Osteoblast (primary cell): ENCODE measurements around the gene ANKRD33B. TPM values are rescaled to one million over a fixed set of nuclear protein-coding genes. Genes with fewer than 3 reads are reported as not detected.

Experiments
- DNase-seq: peaks from one replicate; pipeline ENCODE4 v3.0.0; 2011; ENCODE audit warnings: low spot score, mixed read lengths; ENCODE audit not compliant: insufficient read length; ENCODE audit errors: missing footprints
- H2AFZ ChIP-seq: 2 replicates; pipeline ENCODE4 v1.6.0; 2011; ENCODE audit warnings: mild to moderate bottlenecking, low read length
- H3K27ac ChIP-seq: 2 replicates; pipeline ENCODE4 v1.5.1; 2011; ENCODE audit warnings: mild to moderate bottlenecking, low read depth, low read length, moderate library complexity
- H3K27me3 ChIP-seq: 2 replicates; pipeline ENCODE4 v1.6.0; 2012; ENCODE audit warnings: mild to moderate bottlenecking, control low read depth, inconsistent platforms, low read length, moderate library complexity; ENCODE audit not compliant: insufficient read depth
- H3K36me3 ChIP-seq: 2 replicates; pipeline ENCODE4 v1.5.1; 2011; ENCODE audit warnings: mild to moderate bottlenecking, low read length, control low read depth, moderate library complexity; ENCODE audit not compliant: insufficient read depth
- H3K4me1 ChIP-seq: 2 replicates; pipeline ENCODE4 v1.5.1; 2011; ENCODE audit warnings: mild to moderate bottlenecking, low read length, control low read depth, moderate library complexity; ENCODE audit not compliant: insufficient read depth
- H3K4me2 ChIP-seq: 2 replicates; pipeline ENCODE4 v1.6.0; 2011; ENCODE audit warnings: mild to moderate bottlenecking, low read length; ENCODE audit not compliant: insufficient read depth
- H3K4me3 ChIP-seq: fragments of 200-600 bp; sonication (generic); 3 replicates; pipeline ENCODE4 v1.5.1; 2012; ENCODE audit warnings: mild to moderate bottlenecking, low read length, inconsistent platforms; ENCODE audit not compliant: insufficient read depth
- H3K79me2 ChIP-seq: 2 replicates; pipeline ENCODE4 v1.6.0; 2012; ENCODE audit warnings: mild to moderate bottlenecking, low read length, control low read depth, inconsistent platforms; ENCODE audit not compliant: insufficient read depth
- H3K9me3 ChIP-seq: 2 replicates; pipeline ENCODE4 v1.5.1; 2011; ENCODE audit warnings: low read depth, low read length, control low read depth
- H4K20me1 ChIP-seq: 2 replicates; pipeline ENCODE4 v1.6.0; 2012; ENCODE audit warnings: mild to moderate bottlenecking, low read length, control low read depth; ENCODE audit not compliant: insufficient read depth
- total RNA-seq: library from RNA; depleted of rRNA; stranded (reverse); fragments of >200 nt; gene quantifications from 2 replicates; pipeline ENCODE4 v1.2.3, GENCODE V29; 2012
- TF ChIP-seq, protein P1 (sequence below): IDR thresholded peaks from 2 replicates; pipeline ENCODE4 v1.5.1; 2011; ENCODE audit warnings: mild to moderate bottlenecking, low read depth, low read length, moderate library complexity; ENCODE audit errors: extremely low read depth

ANKRD33B gene
- total RNA-seq, 1 donor = 5.1 TPM

GRCh38 chr5:10591966-10592365, 28.1 kb downstream of the ANKRD33B start:
- peaks cover 10% of the 10 kb centered on the region for H3K79me2 ChIP-seq

GRCh38 chr5:10592601-10593000, 28.7 kb downstream of the ANKRD33B start:
- Histone ChIP-seq H3K79me2 (peaks cover 10% of the 10 kb centered on the region), H3K4me3 (no peak overlapping the region), H4K20me1 (peaks cover 4% of the 10 kb centered on the region), H2AFZ (no peak overlapping the region), H3K9me3 (no peaks in the 10 kb centered on the region), H3K36me3 (no peaks in the 10 kb centered on the region), H3K4me1 (peaks cover 27% of the 10 kb centered on the region), H3K27ac (no peak overlapping the region), H3K4me2 (no peak overlapping the region), H3K27me3 (no peaks in the 10 kb centered on the region)
- TF ChIP-seq, protein P1, sequence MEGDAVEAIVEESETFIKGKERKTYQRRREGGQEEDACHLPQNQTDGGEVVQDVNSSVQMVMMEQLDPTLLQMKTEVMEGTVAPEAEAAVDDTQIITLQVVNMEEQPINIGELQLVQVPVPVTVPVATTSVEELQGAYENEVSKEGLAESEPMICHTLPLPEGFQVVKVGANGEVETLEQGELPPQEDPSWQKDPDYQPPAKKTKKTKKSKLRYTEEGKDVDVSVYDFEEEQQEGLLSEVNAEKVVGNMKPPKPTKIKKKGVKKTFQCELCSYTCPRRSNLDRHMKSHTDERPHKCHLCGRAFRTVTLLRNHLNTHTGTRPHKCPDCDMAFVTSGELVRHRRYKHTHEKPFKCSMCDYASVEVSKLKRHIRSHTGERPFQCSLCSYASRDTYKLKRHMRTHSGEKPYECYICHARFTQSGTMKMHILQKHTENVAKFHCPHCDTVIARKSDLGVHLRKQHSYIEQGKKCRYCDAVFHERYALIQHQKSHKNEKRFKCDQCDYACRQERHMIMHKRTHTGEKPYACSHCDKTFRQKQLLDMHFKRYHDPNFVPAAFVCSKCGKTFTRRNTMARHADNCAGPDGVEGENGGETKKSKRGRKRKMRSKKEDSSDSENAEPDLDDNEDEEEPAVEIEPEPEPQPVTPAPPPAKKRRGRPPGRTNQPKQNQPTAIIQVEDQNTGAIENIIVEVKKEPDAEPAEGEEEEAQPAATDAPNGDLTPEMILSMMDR = no peak
- DNase-seq = no peak

More at GRCh38 chr5:10591966-10592365, 28.1 kb downstream of the ANKRD33B start:
- Histone ChIP-seq H3K27ac (no peak overlapping the region), H3K4me1 (peaks cover 27% of the 10 kb centered on the region), H4K20me1 (peaks cover 4% of the 10 kb centered on the region), H3K9me3 (no peaks in the 10 kb centered on the region), H3K27me3 (no peaks in the 10 kb centered on the region), H3K36me3 (no peaks in the 10 kb centered on the region), H3K4me2 (no peak overlapping the region), H3K4me3 (no peak overlapping the region), H2AFZ (no peak overlapping the region)
- TF ChIP-seq, protein P1 = no peak
- DNase-seq = no peak

GRCh38 chr5:10593531-10594181, 29.8 kb downstream of the ANKRD33B start:
- Histone ChIP-seq H3K9me3 (no peaks in the 10 kb centered on the region), H3K36me3 (no peaks in the 10 kb centered on the region), H3K27ac (no peak overlapping the region), H3K27me3 (no peaks in the 10 kb centered on the region), H3K4me3 (no peak overlapping the region), H3K79me2 (peaks cover 10% of the 10 kb centered on the region), H3K4me2 (no peak overlapping the region), H3K4me1 (peaks cover 27% of the 10 kb centered on the region), H2AFZ (no peak overlapping the region), H4K20me1 (peaks cover 4% of the 10 kb centered on the region)
- TF ChIP-seq, protein P1 = no peak
- no peak for DNase-seq

DNA sequence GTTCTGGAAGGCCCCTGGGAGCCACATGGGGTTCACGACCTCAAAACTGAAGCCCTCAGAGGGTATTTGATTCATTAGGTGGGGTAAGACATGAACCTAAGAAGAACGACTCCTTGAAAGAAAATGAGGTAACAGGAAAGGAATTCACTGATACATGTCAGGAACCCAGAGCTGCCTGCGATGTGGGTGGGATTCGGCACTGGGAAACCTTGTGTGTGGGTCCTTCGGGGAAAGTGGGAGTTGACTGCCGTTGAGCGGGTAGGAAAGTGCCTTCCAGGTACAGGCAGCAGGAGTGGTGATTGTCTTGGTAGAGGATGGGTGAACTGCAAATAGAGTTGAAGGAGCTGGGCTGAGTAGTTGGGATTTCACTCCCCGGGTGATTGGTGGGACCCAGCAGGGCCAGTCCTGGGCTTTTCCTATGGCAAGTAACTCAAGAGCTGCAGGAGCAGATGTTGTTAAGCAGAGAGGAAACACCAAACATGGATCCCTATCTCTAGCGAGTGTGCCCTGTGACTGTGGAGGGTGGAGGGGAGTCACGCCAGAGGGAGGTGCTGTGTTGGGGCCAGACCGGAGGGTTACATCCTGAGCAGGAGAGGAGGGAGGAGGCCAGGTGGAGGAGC, 30.8 kb downstream of the ANKRD33B start:
- H3K27ac ChIP-seq = peak overlapping the region; percentile 84
- no peaks in the 10 kb centered on the region for H4K20me1 ChIP-seq
- no peak overlapping the region for H3K4me2 ChIP-seq
- DNase-seq = no peak
- H3K79me2 ChIP-seq = peaks cover 10% of the 10 kb centered on the region
- no peaks in the 10 kb centered on the region for H3K27me3 ChIP-seq
- H3K36me3 ChIP-seq = no peaks in the 10 kb centered on the region
- H3K4me3 ChIP-seq = no peak overlapping the region
- peak overlapping the region; percentile 15 for H2AFZ ChIP-seq
- TF ChIP-seq, protein P1 = no peak
- H3K9me3 ChIP-seq = no peaks in the 10 kb centered on the region
- peaks cover 28% of the 10 kb centered on the region for H3K4me1 ChIP-seq
